Measurements from ENCODE around the gene TMEM95.

Gene TMEM95, protein sequence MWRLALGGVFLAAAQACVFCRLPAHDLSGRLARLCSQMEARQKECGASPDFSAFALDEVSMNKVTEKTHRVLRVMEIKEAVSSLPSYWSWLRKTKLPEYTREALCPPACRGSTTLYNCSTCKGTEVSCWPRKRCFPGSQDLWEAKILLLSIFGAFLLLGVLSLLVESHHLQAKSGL

DNA sequence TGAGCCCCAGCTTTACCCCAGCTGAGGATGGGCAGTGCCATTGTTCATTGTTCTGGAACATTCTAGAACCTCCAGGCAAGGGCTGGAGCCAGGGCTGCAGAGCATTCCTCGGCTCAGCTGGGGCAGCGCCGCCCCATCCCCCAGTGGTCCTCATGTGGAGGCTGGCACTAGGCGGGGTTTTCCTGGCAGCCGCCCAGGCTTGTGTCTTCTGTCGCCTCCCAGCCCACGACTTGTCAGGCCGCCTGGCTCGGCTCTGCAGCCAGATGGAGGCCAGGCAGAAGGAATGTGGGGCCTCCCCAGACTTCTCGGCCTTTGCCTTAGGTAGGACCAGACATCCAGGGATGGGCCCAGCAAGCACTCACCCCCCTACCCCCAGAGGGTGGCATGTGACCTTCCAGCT lies at the start of gene TMEM95:
TSS of gene TMEM95 (plus strand) at position 104 of the 400 bp plus-strand sequence. CDS start at position 153, 49 bp downstream.
- no peak for DNase-seq

- peak; percentile 99 for DNase-seq
Measured at GRCh38 chr17:7306911-7307685, 47.9 kb upstream of the TMEM95 start, which contains the start of gene EIF5A. Gene EIF5A (plus strand): TSS chr17:7307628. CDS start chr17:7309636, 2,008 bp downstream.

DNA sequence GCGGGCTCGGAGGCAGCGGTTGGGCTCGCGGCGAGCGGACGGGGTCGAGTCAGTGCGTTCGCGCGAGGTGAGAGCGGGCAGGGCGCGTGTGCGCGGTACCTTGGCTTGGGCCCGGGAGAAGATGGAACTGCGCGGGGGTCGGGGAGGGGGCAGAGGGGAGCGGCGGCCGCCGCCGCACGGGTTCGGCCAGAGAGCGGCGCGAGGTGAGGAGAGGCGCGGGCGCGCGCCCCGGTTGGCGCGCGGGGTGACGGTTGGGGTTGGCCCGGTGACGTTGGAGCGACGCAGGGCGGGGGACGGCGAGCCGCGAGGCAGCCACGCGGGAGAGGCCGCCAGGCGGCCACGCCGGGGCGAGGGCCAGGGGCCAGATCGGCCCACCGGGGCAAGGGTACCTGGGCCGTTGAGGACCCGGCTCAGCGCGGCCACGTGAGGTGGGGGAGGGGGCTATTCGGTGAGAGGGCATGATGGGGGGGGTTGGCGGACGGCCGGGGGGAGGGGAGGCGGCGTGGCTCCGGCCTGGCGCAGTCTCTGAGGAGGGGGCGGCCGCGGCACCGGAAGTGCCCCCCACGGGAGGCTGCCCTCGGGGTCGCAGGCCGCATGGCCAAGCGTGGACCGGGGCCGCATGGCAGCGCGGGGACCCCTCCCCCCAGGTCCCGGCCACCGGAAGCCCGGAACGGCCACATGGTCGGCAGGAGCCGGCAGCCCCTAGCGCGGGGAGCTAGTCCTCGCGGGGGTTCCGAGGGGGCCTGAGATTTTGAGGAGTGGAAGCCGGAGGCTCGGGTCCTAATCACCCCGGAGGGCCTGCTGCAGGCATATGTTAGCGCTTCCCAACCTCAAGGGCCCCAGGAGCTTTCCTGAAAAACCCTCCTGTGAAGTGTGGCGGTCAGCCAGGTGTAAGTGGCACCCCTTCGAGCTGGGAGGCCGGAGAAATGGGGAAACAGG lies 47.0 kb upstream of the TMEM95 start:
- peak; percentile 47 for DNase-seq

GRCh38 chr17:7308625-7309433 lies 46.1 kb upstream of the TMEM95 start:
- peak; percentile 70 for DNase-seq

DNA sequence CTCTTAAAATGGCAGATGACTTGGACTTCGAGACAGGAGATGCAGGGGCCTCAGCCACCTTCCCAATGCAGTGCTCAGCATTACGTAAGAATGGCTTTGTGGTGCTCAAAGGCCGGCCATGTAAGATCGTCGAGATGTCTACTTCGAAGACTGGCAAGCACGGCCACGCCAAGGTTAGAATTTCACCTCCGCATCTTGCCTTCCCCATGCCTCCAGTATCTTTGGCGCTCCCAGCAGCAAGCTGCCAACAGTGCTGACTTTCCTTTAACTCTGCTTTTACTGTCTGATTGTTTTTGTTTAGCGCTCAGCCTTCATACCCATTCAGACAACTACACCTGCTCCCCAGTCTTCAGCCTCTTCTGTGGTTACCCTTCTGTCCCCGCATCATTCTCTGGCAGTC lies 45.3 kb upstream of the TMEM95 start:
- no peak for DNase-seq

GRCh38 chr17:7311110-7311705 lies 43.7 kb upstream of the TMEM95 start:
- DNase-seq, result no peak

- DNase-seq, result no peak
Measured at GRCh38 chr17:7312432-7313087, 42.4 kb upstream of the TMEM95 start.

DNA sequence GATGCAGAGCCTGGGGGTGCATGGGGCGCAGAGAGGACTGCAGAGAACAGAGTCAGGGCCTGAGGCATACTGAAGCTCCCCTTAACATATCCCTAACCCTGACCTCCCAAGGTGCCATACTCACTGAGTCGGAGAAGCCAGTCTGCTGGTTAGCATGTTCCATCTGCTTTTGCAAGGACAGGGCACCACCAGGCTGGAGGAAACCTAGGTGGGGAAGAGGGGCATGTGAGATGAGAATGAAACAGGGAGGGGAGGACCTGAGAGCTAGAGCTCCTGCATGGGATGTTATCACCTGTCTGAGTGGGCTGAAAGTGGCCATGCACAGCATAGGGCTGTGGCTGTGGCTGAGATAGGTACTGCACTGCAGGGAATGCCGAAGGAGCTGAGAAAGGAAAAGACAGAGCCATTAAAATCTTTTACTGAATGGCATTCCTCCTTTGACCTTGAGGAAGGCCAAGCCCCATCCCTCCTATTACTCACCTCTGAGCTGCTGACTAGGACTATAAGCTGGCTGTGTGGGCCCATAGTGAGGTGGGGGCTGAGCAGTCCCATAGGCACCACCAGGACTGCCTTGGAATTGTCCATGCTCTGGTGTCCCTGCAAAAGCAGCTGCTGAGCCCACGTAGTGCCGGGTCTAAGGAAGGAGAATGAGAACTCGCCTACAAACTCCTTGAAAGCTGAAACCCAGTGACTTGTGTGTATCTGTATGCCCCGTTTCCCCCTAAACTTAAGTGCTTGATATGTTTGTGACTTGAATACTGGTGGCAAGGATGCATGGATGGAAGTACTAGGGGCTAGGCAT lies 41.7 kb upstream of the TMEM95 start:
- no peak for DNase-seq

DNA sequence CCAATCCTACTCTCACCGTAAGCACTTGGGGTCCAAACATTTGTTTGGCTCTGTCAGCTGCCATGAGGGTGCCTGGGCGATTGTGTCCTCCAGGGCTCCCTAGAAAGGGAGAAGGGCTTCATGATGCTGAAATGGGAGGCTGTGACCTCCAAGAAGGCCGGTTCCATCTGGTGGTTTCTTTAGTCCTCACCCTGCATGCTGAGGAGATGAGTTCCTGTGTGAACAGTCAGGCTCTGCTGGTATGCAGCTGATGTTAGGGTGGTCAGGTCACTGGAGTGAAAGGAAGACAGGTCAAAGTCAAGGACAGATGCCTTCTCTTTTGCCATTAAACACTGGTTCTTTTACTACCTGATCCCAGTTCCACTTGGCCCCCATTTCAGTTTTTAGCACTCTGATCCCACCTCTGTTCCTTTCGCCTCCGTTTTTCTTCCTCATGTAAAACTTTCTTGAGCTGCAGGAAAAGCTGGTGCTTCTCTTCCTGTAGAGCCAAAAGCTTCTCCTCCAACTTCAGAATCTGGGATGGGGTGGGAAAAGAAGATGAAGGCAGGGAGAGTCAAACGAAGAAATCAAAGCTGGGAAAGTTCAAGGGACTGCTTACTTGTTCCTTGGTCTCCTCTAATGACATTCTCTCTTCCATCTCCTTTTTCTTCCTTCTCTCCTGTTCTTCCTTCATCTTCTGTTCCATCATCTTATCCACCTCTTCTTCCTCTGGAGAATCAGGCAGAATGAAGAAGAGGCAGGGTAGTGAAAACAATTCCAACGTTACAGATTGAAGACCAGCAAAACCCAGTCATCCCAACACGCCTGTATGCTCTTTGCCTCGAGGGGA lies 40.9 kb upstream of the TMEM95 start:
- peak; percentile 14 for DNase-seq

DNA sequence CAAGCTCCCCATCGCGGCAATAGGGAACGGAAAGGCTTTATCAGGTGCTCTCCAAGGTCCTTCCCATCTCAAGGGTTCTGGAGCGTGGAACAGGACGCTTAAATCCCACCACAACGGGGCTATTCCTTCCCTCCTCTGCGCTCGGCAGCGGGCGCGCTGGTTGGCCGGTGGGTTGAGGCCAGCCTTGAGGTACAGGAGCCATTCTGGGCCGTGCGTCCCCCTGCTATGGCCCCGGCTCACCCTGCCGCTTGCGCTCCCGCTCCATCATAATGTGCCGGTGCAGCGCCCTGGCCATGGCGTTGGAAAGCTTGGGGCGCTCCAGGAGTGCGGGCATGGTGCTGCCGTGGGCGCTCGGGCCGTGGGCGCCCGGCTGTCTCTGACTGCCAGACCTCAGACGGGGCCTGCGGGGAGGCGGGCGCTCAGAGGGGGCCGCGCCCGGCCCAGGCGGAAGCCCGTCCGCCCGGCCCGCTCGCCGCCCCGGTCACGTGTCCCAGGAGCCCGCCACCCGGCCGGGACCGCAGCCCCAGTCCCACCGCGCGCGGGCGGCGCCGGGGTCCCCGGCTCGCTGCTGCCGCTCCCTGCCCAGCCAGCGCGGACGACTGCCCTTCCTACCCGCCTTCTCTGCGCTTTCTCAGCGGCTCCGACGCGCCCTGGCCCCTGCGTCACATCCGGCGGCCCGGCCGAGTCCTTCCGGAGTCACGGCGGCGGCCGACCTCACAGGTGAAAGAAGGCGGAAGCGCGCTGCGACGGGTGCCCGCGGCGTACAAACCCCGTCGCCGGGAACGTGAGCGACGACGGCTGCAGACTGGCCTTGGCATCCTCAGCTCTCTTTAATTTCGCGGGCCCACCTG lies 40.0 kb upstream of the TMEM95 start, which contains the start of gene GPS2:
TSS of gene GPS2 (minus strand) at position 642 of the 851 bp plus-strand sequence. CDS start at position 334, 308 bp downstream.
- peak; percentile 67 for DNase-seq

- DNase-seq, result no peak
Measured at GRCh38 chr17:7315570-7316235, 39.3 kb upstream of the TMEM95 start.

GRCh38 chr17:7317161-7317803 lies 37.7 kb upstream of the TMEM95 start:
- no peak for DNase-seq

- DNase-seq, result no peak
Measured at GRCh38 chr17:7318121-7318860, 36.7 kb upstream of the TMEM95 start.

DNA sequence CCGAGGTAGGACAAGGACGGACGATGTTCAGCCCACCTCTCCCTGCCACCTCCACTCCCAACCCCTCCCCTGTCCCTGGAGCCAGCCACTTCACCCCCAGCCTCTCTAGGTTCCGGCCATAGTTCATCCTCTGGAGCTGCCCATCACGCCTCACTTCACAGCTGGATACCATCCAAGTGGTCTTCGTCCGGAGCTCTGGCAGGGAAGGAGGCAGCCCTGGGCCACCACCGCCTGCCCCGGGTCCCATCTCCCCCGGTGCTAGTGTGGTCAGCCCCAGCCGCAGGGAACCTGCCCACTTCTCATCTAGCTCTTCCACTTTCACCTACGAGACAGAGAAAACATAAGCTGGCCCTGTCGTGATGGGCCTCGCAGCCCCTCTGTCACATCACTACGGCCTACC lies 33.5 kb upstream of the TMEM95 start:
- DNase-seq, result no peak

GRCh38 chr17:7322520-7323194 lies 32.3 kb upstream of the TMEM95 start:
- DNase-seq, result no peak
